Measurements from ENCODE around the gene SLMAP. TPM values are rescaled to one million over a fixed set of nuclear protein-coding genes. Genes with fewer than 3 reads are reported as not detected.

SLMAP gene
- total and polyA plus RNA-seq, 2 of the 13 experiments (the other 11 are each of a cell fraction or from before 2014, with no cell fraction given), result 24.0 to 48.3 TPM

DNA sequence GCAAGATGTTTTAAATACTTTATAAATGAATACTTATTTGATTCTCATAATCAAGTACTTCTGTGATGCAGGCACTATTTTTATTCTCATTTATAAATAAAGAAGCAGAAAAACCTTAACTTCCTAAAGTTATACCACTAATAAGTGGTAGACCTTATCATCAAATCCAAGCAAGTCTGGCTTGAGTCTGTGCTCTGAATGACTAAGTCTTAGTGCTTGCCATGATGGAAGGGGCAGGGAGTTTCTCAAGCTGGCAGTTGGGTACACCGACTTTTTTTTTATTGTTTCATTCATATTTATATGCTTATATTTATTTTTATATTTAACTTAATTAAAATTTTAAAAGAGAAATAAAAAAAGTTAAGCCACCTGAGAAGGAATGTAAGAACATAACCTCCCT is 23.6 kb downstream of the SLMAP start:
- no peak for FAIRE-seq
- peaks cover 79% of the 10 kb centered on the region for H3K79me2 ChIP-seq (ENCODE audit: insufficient read depth, low read length)
- no peak overlapping the region for H3K9ac ChIP-seq (ENCODE audit: insufficient read depth, low read depth, low read length)
- peaks cover 0 to 1% of the 10 kb centered on the region in 2 experiments; a peak in 3 of 5 replicates for H3K36me3 ChIP-seq (replicated peaks in 1 of 2; ENCODE audit: control insufficient read depth in 1 of 2, insufficient read depth in 2 of 2, low read length in 2 of 2)
- DNase-seq (ENCODE audit: low spot score), result no peak
- no TSS peak for BruUV-seq (replicated peaks)
- 93% methylated on average over 1 of the region's 1 CpG for WGBS (ENCODE audit: low lambda C conversion rate)
- no peak overlapping the region for H3K4me3 ChIP-seq (replicated peaks in 1 of 3; ENCODE audit: insufficient read depth in 1 of 3, low read depth in 2 of 3, low read length in 3 of 3)
- no peaks in the 10 kb centered on the region for H3K9me3 ChIP-seq (ENCODE audit: low read length)
- peaks cover 25% of the 10 kb centered on the region for H3K4me1 ChIP-seq (ENCODE audit: insufficient read depth, low read length)
- no peaks in the 10 kb centered on the region for H3K27me3 ChIP-seq (ENCODE audit: control insufficient read depth in 1 of 2, insufficient read depth in 2 of 2, low read length in 2 of 2)
- H3K4me2 ChIP-seq (ENCODE audit: low read depth, low read length), result no peak overlapping the region
- POLR2A ChIA-PET, result interaction anchor here (0.6 kb wide), 1 partner anchor 210 kb away, joined by 4 read pairs; no protein-coding TSS in a partner anchor
- no peak overlapping the region for H2AFZ ChIP-seq (ENCODE audit: low read length)
- no peaks in the 10 kb centered on the region for H4K20me1 ChIP-seq (ENCODE audit: insufficient read depth, low read length)
- in situ Hi-C loops (cut with HindIII; ENCODE audit: extremely low pct_ligation_motif_present, low pct_unique_long_range_greater_than_20kb) (no loop called here), intact Hi-C loops (cut with micrococcal nuclease; ENCODE audit: unreplicated experiment) (no loop called here)
- CTCF ChIA-PET (ENCODE audit: low intra/inter-chr PET ratio, low total read pairs), result no interaction called here
- H3K27ac ChIP-seq (ENCODE audit: extremely low read length, insufficient read depth, low read length), result no peak overlapping the region
- no peak for ATAC-seq
- TF ChIP-seq, protein P1, sequence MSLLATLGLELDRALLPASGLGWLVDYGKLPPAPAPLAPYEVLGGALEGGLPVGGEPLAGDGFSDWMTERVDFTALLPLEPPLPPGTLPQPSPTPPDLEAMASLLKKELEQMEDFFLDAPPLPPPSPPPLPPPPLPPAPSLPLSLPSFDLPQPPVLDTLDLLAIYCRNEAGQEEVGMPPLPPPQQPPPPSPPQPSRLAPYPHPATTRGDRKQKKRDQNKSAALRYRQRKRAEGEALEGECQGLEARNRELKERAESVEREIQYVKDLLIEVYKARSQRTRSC (CRISPR knock-in tag; IDR thresholded peaks at IDR 0.05; ENCODE audit: low read depth), result no peak
- TF ChIP-seq MXI1 (IDR thresholded peaks at IDR 0.05; ENCODE audit: borderline replicate concordance, low read depth, low read length), result no peak
- TF ChIP-seq ADNP (CRISPR knock-in tag; IDR thresholded peaks at IDR 0.05), result no peak
- TF ChIP-seq, protein P2, sequence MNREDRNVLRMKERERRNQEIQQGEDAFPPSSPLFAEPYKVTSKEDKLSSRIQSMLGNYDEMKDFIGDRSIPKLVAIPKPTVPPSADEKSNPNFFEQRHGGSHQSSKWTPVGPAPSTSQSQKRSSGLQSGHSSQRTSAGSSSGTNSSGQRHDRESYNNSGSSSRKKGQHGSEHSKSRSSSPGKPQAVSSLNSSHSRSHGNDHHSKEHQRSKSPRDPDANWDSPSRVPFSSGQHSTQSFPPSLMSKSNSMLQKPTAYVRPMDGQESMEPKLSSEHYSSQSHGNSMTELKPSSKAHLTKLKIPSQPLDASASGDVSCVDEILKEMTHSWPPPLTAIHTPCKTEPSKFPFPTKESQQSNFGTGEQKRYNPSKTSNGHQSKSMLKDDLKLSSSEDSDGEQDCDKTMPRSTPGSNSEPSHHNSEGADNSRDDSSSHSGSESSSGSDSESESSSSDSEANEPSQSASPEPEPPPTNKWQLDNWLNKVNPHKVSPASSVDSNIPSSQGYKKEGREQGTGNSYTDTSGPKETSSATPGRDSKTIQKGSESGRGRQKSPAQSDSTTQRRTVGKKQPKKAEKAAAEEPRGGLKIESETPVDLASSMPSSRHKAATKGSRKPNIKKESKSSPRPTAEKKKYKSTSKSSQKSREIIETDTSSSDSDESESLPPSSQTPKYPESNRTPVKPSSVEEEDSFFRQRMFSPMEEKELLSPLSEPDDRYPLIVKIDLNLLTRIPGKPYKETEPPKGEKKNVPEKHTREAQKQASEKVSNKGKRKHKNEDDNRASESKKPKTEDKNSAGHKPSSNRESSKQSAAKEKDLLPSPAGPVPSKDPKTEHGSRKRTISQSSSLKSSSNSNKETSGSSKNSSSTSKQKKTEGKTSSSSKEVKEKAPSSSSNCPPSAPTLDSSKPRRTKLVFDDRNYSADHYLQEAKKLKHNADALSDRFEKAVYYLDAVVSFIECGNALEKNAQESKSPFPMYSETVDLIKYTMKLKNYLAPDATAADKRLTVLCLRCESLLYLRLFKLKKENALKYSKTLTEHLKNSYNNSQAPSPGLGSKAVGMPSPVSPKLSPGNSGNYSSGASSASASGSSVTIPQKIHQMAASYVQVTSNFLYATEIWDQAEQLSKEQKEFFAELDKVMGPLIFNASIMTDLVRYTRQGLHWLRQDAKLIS (CRISPR knock-in tag; IDR thresholded peaks at IDR 0.05), result no peak
- TF ChIP-seq, protein P3, sequence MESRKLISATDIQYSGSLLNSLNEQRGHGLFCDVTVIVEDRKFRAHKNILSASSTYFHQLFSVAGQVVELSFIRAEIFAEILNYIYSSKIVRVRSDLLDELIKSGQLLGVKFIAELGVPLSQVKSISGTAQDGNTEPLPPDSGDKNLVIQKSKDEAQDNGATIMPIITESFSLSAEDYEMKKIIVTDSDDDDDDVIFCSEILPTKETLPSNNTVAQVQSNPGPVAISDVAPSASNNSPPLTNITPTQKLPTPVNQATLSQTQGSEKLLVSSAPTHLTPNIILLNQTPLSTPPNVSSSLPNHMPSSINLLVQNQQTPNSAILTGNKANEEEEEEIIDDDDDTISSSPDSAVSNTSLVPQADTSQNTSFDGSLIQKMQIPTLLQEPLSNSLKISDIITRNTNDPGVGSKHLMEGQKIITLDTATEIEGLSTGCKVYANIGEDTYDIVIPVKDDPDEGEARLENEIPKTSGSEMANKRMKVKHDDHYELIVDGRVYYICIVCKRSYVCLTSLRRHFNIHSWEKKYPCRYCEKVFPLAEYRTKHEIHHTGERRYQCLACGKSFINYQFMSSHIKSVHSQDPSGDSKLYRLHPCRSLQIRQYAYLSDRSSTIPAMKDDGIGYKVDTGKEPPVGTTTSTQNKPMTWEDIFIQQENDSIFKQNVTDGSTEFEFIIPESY (CRISPR knock-in tag; IDR thresholded peaks at IDR 0.05), result no peak
- TF ChIP-seq ZNF33A (CRISPR knock-in tag; IDR thresholded peaks at IDR 0.05; ENCODE audit: borderline replicate concordance), result no peak
- no peak for TF ChIP-seq ZNF652 (CRISPR knock-in tag; IDR thresholded peaks at IDR 0.05; ENCODE audit: borderline replicate concordance, low read depth)
- no peak for TF ChIP-seq ZNF382 (CRISPR knock-in tag; IDR thresholded peaks at IDR 0.05; ENCODE audit: borderline replicate concordance)
- TF ChIP-seq FOXC1 (CRISPR knock-in tag; IDR thresholded peaks at IDR 0.05; ENCODE audit: borderline replicate concordance), result no peak
- TF ChIP-seq MAF1 (CRISPR knock-in tag; IDR thresholded peaks at IDR 0.05; ENCODE audit: borderline replicate concordance), result no peak
- no peak for TF ChIP-seq ZNF235 (CRISPR knock-in tag; IDR thresholded peaks at IDR 0.05; ENCODE audit: borderline replicate concordance)
- TF ChIP-seq, protein P4, sequence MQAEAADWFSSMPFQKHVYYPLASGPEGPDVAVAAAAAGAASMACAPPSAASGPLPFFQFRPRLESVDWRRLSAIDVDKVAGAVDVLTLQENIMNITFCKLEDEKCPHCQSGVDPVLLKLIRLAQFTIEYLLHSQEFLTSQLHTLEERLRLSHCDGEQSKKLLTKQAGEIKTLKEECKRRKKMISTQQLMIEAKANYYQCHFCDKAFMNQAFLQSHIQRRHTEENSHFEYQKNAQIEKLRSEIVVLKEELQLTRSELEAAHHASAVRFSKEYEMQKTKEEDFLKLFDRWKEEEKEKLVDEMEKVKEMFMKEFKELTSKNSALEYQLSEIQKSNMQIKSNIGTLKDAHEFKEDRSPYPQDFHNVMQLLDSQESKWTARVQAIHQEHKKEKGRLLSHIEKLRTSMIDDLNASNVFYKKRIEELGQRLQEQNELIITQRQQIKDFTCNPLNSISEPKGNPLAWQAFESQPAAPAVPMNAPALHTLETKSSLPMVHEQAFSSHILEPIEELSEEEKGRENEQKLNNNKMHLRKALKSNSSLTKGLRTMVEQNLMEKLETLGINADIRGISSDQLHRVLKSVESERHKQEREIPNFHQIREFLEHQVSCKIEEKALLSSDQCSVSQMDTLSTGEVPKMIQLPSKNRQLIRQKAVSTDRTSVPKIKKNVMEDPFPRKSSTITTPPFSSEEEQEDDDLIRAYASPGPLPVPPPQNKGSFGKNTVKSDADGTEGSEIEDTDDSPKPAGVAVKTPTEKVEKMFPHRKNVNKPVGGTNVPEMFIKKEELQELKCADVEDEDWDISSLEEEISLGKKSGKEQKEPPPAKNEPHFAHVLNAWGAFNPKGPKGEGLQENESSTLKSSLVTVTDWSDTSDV (CRISPR knock-in tag; IDR thresholded peaks at IDR 0.05), result no peak
- TF ChIP-seq, protein P5, sequence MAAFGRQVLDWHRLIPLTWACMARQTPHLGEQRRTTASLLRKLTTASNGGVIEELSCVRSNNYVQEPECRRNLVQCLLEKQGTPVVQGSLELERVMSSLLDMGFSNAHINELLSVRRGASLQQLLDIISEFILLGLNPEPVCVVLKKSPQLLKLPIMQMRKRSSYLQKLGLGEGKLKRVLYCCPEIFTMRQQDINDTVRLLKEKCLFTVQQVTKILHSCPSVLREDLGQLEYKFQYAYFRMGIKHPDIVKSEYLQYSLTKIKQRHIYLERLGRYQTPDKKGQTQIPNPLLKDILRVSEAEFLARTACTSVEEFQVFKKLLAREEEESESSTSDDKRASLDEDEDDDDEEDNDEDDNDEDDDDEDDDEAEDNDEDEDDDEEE (CRISPR knock-in tag; IDR thresholded peaks at IDR 0.05), result no peak
